HEK293 (cell line): ENCODE measurements around the gene NPIPA2.
"Not testable (repeated sequence)": the region's sequence is repeated elsewhere in the genome, so short reads cannot be mapped to it uniquely, and the experiment has no call there.

Experiments used
- CTCF ChIA-PET: fragments of 350-600 bp; formaldehyde crosslinking; extraction: SDS; loops from one replicate; lab custom pipeline; 2021; ENCODE audit warnings: antibody characterized with exemption; lab: Yijun Ruan, JAX
- POLR2A ChIA-PET: fragments of 300-600 bp; formaldehyde crosslinking; extraction: SDS; loops from one replicate; lab custom pipeline; 2020; ENCODE audit warnings: antibody characterized with exemption, inconsistent platforms; lab: Yijun Ruan, JAX
- H3K27ac ChIP-seq: fragments of 200-500 bp; sonication (Bioruptor generic); 2 replicates; pipeline ENCODE4 v1.5.1; 2014; ENCODE audit warnings: low read depth, low read length, control low read depth, inconsistent platforms; ENCODE audit errors: extremely low read depth
- H3K36me3 ChIP-seq, 2 experiments: fragments of 200-500 bp in 1 of 2; sonication (Bioruptor generic) in 1 of 2; 1 replicate in 1 of 2; 2 replicates in 1 of 2; pipeline ENCODE4 v1.5.1; 2014 to 2017; ENCODE audit warnings: inconsistent platforms in 2 of 2, low read length in 2 of 2; ENCODE audit not compliant: control insufficient read depth in 2 of 2, insufficient read depth in 1 of 2
- H3K4me1 ChIP-seq: fragments of 200-500 bp; sonication (Bioruptor generic); 2 replicates; pipeline ENCODE4 v1.5.1; 2014; ENCODE audit warnings: mild to moderate bottlenecking, low read length, inconsistent platforms; ENCODE audit not compliant: control insufficient read depth, insufficient read depth
- H3K4me3 ChIP-seq: 2 replicates; pipeline ENCODE4 v1.5.1; 2011; ENCODE audit warnings: low read depth, mild to moderate bottlenecking, control low read depth, low read length, moderate library complexity
- H3K9me3 ChIP-seq: fragments of 200-500 bp; sonication (Bioruptor generic); 2 replicates; pipeline ENCODE4 v1.5.1; 2014; ENCODE audit warnings: low read depth, low read length, inconsistent platforms; ENCODE audit not compliant: control insufficient read depth, insufficient read depth
- ZNF394 ChIP-seq: fragments of 450-650 bp; formaldehyde crosslinking; IDR thresholded peaks from 2 replicates; pipeline ENCODE4 v1.5.1; 2016; ENCODE audit warnings: missing biosample characterization, missing genetic modification characterization, mild to moderate bottlenecking, moderate library complexity, borderline replicate concordance
- ZNF555 ChIP-seq: fragments of 450-650 bp; formaldehyde crosslinking; conservative IDR thresholded peaks from 2 replicates; pipeline ENCODE4 v1.5.1; 2017; ENCODE audit warnings: missing biosample characterization, mild to moderate bottlenecking, missing genetic modification characterization, inconsistent platforms
- ZNF558 ChIP-seq: fragments of 450-650 bp; formaldehyde crosslinking; IDR thresholded peaks from 2 replicates; pipeline ENCODE4 v1.5.1; 2016; ENCODE audit warnings: missing biosample characterization, missing genetic modification characterization
- TF ChIP-seq, protein P1 (sequence below): fragments of 450-650 bp; formaldehyde crosslinking; conservative IDR thresholded peaks from 2 replicates; pipeline ENCODE4 v1.5.1; 2016; ENCODE audit warnings: low read depth, missing biosample characterization, missing genetic modification characterization
- TF ChIP-seq, protein P2 (sequence below): fragments of 450-650 bp; formaldehyde crosslinking; conservative IDR thresholded peaks from 2 replicates; pipeline ENCODE4 v1.5.1; 2016; ENCODE audit warnings: low read depth, missing biosample characterization, missing genetic modification characterization

NPIPA2 gene

DNA sequence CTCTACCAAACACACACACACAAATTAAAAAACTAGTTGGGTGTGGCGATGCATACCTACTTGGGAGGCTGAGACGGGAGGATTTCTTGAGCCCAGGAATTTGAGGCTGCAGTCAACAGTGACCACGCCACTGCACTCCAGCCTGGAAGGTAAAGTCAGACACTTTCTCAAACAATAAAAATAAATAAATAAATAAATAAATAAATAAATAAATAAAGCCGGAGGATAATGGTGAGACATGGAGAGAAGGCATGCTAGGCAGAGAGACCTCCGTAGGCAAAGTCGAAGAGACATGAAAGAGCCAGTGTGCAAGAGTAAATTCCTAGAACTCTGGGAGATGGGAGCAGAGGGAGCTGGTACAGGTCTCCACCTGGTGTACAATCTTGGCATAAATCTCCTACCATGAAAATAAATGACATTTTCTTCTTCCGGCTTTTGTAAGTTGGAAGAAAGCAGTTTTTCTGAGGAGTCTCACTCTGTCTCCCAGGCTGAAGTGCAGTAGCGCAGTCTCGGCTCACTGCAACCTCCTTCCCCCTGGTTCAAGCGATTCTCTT, 1.4 kb upstream of the NPIPA2 start (continued):
- TF ChIP-seq, protein P1, sequence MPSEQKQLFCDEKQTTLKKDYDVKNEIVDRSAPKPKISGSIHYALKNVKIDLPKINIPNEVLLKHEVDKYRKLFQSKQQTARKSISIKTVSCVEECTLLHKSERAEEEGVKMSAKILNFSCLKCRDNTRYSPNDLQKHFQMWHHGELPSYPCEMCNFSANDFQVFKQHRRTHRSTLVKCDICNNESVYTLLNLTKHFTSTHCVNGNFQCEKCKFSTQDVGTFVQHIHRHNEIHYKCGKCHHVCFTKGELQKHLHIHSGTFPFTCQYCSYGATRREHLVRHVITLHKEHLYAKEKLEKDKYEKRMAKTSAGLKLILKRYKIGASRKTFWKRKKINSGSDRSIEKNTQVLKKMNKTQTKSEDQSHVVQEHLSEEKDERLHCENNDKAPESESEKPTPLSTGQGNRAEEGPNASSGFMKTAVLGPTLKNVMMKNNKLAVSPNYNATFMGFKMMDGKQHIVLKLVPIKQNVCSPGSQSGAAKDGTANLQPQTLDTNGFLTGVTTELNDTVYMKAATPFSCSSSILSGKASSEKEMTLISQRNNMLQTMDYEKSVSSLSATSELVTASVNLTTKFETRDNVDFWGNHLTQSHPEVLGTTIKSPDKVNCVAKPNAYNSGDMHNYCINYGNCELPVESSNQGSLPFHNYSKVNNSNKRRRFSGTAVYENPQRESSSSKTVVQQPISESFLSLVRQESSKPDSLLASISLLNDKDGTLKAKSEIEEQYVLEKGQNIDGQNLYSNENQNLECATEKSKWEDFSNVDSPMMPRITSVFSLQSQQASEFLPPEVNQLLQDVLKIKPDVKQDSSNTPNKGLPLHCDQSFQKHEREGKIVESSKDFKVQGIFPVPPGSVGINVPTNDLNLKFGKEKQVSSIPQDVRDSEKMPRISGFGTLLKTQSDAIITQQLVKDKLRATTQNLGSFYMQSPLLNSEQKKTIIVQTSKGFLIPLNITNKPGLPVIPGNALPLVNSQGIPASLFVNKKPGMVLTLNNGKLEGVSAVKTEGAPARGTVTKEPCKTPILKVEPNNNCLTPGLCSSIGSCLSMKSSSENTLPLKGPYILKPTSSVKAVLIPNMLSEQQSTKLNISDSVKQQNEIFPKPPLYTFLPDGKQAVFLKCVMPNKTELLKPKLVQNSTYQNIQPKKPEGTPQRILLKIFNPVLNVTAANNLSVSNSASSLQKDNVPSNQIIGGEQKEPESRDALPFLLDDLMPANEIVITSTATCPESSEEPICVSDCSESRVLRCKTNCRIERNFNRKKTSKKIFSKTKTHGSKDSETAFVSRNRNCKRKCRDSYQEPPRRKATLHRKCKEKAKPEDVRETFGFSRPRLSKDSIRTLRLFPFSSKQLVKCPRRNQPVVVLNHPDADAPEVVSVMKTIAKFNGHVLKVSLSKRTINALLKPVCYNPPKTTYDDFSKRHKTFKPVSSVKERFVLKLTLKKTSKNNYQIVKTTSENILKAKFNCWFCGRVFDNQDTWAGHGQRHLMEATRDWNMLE (tag by site-specific recombination): peak; percentile 70
- TF ChIP-seq, protein P2, sequence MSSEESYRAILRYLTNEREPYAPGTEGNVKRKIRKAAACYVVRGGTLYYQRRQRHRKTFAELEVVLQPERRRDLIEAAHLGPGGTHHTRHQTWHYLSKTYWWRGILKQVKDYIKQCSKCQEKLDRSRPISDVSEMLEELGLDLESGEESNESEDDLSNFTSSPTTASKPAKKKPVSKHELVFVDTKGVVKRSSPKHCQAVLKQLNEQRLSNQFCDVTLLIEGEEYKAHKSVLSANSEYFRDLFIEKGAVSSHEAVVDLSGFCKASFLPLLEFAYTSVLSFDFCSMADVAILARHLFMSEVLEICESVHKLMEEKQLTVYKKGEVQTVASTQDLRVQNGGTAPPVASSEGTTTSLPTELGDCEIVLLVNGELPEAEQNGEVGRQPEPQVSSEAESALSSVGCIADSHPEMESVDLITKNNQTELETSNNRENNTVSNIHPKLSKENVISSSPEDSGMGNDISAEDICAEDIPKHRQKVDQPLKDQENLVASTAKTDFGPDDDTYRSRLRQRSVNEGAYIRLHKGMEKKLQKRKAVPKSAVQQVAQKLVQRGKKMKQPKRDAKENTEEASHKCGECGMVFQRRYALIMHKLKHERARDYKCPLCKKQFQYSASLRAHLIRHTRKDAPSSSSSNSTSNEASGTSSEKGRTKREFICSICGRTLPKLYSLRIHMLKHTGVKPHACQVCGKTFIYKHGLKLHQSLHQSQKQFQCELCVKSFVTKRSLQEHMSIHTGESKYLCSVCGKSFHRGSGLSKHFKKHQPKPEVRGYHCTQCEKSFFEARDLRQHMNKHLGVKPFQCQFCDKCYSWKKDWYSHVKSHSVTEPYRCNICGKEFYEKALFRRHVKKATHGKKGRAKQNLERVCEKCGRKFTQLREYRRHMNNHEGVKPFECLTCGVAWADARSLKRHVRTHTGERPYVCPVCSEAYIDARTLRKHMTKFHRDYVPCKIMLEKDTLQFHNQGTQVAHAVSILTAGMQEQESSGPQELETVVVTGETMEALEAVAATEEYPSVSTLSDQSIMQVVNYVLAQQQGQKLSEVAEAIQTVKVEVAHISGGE: peak; percentile 53
- peak; percentile 65 for TF ChIP-seq ZNF558
- TF ChIP-seq ZNF394 (tag by site-specific recombination): peak; percentile 71; the same call in 1 of the 2 replicates
- TF ChIP-seq ZNF555 (tag by site-specific recombination): peak; percentile 22; the same call in 1 of the 2 replicates

DNA sequence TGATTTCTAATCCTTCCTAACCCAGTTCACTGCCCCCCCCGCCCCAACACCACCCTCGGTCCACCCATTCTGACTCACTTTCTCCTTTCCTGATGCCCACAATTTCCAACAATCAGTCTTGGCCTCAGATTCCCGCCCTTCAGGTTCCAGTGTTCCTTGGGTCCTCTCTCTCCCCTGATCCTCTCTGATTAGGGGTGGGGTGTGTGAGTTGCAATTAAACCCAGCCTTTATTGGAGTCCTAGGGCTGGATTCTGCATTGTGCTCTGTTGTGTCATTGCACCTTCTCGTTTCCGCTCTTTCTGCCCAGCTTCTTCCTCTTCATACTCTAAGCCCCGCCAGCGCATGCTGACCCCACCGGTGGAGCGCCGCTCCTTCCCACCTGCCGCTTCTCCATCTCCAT, 539 bp upstream of the NPIPA2 start:
- H3K27ac ChIP-seq, H3K4me3 ChIP-seq, H3K36me3 ChIP-seq, POLR2A ChIA-PET, CTCF ChIA-PET, H3K4me1 ChIP-seq, H3K9me3 ChIP-seq: not testable (repeated sequence)

DNA sequence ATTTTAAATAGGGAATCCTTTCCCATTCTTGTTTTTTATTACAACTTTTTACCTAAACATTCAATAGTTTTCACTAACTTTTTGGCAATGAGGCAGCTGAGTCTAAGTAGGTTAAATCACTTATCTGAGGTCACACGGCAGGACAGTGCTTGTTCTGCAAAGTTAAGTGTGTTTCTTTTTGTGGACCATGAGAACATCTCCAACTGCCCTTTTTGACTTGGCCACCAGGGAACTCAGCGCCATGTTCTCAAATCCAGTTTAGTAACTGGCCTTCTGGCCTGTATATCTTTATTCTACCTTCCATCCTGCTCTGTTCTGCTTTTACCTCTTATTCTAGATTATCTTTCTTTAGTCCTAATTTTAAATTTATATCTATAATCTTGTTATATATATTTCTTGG, 31.3 kb downstream of the NPIPA2 start:
- CTCF ChIA-PET, H3K27ac ChIP-seq, H3K36me3 ChIP-seq, H3K4me1 ChIP-seq, POLR2A ChIA-PET, H3K9me3 ChIP-seq, H3K4me3 ChIP-seq: not testable (repeated sequence)

DNA sequence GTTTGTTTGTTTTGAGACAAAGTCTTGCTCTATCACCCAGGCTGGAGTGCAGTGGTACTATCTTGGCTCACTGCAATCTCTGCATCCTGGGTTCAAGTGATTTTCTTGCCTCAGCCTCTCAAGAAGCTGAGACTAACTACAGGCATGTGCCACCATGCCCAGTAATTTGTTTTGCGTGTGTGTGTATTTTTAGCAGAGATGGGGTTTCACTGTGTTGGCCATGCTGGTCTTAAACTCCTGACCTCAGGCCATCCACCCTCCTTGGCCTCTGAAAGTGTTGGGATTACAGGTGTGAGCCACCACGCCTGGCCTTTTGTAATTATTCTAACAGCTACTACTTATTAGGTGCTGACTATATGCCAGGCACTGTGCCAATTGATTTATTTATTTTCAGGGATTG, 33.3 kb downstream of the NPIPA2 start:
- H3K9me3 ChIP-seq, H3K4me3 ChIP-seq, H3K4me1 ChIP-seq, H3K36me3 ChIP-seq, H3K27ac ChIP-seq, CTCF ChIA-PET, POLR2A ChIA-PET: not testable (repeated sequence)

DNA sequence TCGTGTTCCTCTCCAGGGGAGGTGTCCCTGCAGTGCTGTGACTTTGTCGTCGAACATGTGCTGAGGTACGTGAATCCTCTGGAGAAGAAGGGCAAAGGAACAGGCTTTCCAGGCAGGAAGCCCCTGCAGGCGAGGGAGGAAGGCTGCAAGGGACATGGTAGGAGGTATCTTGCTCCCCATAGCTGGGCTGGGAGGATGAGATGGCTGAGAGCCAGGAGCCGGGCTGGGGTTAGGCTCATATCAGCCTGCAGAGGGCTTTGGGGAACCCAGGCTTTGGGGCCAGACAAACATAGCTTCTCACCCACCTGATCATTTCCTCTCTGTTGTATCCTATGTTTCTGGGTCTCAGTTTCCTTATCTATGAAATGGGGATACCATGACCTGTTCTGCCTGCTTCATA, 34.4 kb downstream of the NPIPA2 start:
- POLR2A ChIA-PET, H3K4me1 ChIP-seq, H3K4me3 ChIP-seq, H3K9me3 ChIP-seq, H3K36me3 ChIP-seq, H3K27ac ChIP-seq, CTCF ChIA-PET: not testable (repeated sequence)

DNA sequence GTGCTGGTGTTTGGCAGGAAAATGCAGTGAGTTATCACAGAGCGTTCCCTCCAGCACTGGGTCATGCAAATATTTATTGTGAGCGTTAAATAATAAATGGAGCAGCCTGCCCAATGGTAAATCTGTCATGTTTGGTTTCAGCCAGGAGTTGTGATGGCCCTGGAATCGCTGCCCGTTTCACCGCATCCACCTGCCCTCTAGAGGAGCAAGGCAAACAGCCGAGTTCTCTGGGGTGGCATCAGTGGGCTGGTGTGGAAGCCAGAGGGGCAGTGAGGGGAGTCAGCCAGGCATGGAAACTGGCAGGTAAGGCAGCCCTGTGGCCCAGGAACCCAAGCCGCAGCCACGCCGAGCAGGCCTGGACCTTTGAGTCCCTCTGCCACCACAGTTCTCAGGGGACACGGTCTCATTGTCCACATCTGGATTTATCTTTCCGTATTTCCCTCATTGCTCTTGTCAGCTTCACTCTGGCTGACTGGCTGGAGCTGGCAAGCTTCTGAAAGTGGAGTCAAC, 37.1 kb downstream of the NPIPA2 start:
- POLR2A ChIA-PET, CTCF ChIA-PET, H3K4me1 ChIP-seq, H3K27ac ChIP-seq, H3K9me3 ChIP-seq, H3K4me3 ChIP-seq, H3K36me3 ChIP-seq: not testable (repeated sequence)

DNA sequence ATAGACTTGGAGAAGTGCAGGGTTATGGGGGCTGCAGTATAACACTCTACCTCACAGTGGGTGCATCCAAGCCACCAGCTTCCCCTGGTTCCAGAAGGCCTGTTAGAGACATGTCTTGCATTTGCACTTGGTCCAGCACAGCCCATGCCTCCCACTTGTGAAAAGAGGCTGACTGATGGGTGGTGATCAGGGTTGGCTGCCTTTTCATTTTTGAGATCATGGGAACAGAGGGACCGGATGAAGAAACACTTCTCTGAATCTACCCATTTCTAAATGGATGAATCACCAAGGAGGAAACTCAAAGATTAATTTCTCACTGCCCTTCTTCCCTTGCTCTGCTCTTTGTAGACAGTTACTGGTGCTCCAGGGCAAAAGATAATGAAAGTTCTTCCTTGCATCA, 43.8 kb downstream of the NPIPA2 start:
- H3K27ac ChIP-seq, CTCF ChIA-PET, H3K4me1 ChIP-seq, H3K4me3 ChIP-seq, H3K9me3 ChIP-seq, POLR2A ChIA-PET, H3K36me3 ChIP-seq: not testable (repeated sequence)

DNA sequence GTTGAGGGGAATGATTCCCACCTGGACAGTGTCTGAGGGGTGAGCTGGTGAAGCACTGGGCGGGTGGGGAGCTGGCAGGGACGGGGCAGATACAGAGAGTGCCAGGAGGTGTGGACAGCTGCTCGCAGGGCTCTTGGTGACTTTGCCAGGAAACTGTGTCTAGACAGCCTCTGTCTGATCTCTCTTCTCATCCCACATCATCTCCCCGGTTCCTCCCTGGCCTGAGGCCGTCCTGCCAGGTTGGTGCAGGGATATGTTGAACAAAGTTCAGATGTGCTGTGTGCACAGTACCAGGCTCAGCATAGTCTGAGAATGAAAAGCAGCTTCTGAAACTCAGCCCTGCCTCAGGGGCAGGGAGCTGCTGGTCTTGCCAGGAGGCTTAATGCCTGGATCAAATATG, 47.2 kb downstream of the NPIPA2 start:
- H3K9me3 ChIP-seq, H3K36me3 ChIP-seq, H3K27ac ChIP-seq, CTCF ChIA-PET, H3K4me1 ChIP-seq, H3K4me3 ChIP-seq, POLR2A ChIA-PET: not testable (repeated sequence)
